Lower leg skin (tissue), 4 donors: ENCODE measurements around the gene TNFAIP2. TPM values are rescaled to one million over a fixed set of nuclear protein-coding genes. Genes with fewer than 3 reads are reported as not detected.
A peak's percentile ranks its signal among the peaks of the same experiment; 100 is the strongest.

Source experiments
- DNase-seq, 2 donors: peaks; one replicate each; pipeline ENCODE4 v3.0.0-alpha.2; 2019; ENCODE audit warnings: low spot score in 2 of 2
- H3K4me3 ChIP-seq: fragments of 200-600 bp; sonication (generic); 2 replicates; pipeline ENCODE4 v1.5.1; 2017; ENCODE audit warnings: mild to moderate bottlenecking, low read depth; ENCODE audit not compliant: poor library complexity, severe bottlenecking
- POLR2A ChIP-seq, 2 donors: fragments of 450-650 bp; IDR thresholded peaks; one replicate each; pipeline ENCODE4 v1.6.1; 2016 to 2017; ENCODE audit warnings: antibody characterized with exemption in 2 of 2, mild to moderate bottlenecking in 1 of 2, moderate library complexity in 1 of 2
- WGBS, 2 donors: methylation state at CpG; one replicate each; pipeline ENCODE4 v1.1.5; 2018; 5-methylcytosine and 5-hydroxymethylcytosine counted together
- intact Hi-C: fragments of 100-400 bp; cut with DNase I; formaldehyde crosslinking; loops from one replicate; pipeline ENCODE4 v1.15.0; 2023; ENCODE audit warnings: low total_unique reads
- total RNA-seq, 4 donors: library from RNA; depleted of rRNA; stranded (reverse); fragments of >200 nt; gene quantifications; one replicate each; pipeline ENCODE4 v1.1.0, GENCODE V29; 2016
- TF ChIP-seq, protein P1 (sequence below), 3 donors: fragments of 450-650 bp; IDR thresholded peaks; one replicate each; pipeline ENCODE4 v1.5.1; 2016; ENCODE audit warnings: antibody characterized with exemption in 3 of 3, mild to moderate bottlenecking in 3 of 3, moderate library complexity in 2 of 3

The TNFAIP2 gene
- total RNA-seq, 4 donors from 2014 or later = 8.2 to 33.6 (median 20.3) TPM

DNA sequence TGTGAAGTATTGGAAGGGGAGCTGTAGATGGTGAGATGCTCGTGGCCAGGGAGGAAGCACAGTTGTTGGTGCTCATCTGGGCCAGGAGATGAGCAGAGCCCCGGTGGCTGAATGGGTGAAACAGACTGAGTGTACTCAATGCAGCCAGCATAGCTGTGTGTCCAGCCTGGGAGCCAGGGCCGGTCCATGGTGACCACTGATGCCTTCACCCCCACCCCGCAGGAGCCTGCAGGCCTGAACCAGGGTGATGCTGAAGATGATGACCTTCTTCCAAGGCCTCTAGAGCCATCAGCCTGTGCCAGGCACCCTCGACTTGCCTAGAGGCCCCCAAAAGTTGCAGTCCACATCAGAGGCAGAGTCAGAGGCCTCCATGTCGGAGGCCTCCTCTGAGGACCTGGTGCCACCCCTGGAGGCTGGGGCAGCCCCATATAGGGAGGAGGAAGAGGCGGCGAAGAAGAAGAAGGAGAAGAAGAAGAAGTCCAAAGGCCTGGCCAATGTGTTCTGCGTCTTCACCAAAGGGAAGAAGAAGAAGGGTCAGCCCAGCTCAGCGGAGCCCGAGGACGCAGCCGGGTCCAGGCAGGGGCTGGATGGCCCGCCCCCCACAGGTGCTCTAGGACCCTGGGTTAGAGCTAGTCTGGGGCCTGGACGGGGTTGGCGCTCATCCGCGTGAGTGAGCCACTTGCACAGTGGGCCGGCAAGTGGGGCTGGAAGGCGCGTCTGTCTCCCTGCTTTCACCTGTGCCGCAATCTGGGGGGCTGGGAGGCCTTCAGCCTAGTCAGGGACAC, 3.0 kb downstream of the TNFAIP2 start:
- H3K4me3 ChIP-seq = no peak overlapping the region
- TF ChIP-seq POLR2A (IDR thresholded peaks at IDR 0.05) = no peak
- TF ChIP-seq, protein P1, sequence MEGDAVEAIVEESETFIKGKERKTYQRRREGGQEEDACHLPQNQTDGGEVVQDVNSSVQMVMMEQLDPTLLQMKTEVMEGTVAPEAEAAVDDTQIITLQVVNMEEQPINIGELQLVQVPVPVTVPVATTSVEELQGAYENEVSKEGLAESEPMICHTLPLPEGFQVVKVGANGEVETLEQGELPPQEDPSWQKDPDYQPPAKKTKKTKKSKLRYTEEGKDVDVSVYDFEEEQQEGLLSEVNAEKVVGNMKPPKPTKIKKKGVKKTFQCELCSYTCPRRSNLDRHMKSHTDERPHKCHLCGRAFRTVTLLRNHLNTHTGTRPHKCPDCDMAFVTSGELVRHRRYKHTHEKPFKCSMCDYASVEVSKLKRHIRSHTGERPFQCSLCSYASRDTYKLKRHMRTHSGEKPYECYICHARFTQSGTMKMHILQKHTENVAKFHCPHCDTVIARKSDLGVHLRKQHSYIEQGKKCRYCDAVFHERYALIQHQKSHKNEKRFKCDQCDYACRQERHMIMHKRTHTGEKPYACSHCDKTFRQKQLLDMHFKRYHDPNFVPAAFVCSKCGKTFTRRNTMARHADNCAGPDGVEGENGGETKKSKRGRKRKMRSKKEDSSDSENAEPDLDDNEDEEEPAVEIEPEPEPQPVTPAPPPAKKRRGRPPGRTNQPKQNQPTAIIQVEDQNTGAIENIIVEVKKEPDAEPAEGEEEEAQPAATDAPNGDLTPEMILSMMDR (IDR thresholded peaks at IDR 0.05) = no peak
- DNase-seq = no peak
- WGBS, 2 donors = 65 to 72% methylated on average over 18 to 22 of the region's 22 CpGs
- intact Hi-C loops = no loop called here

DNA sequence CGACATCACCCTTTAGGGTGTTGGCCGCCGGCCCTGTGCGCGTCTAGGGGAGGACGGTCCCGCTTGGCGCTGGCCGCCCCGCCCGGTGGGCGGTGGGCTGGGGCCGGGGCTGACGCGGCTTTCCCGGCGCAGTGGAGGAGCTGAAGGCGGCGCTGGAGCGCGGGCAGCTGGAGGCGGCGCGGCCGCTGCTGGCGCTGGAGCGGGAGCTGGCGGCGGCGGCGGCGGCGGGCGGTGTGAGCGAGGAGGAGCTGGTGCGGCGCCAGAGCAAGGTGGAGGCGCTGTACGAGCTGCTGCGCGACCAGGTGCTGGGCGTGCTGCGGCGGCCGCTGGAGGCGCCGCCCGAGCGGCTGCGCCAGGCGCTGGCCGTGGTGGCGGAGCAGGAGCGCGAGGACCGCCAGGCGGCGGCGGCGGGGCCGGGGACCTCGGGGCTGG, 3.6 kb downstream of the TNFAIP2 start:
- H3K4me3 ChIP-seq = no peak overlapping the region
- intact Hi-C loops = no loop called here
- 53 to 56% methylated on average over 5 to 35 of the region's 62 CpGs for WGBS, 2 donors
- no peak for DNase-seq
- TF ChIP-seq, protein P1 (IDR thresholded peaks at IDR 0.05) = no peak
- TF ChIP-seq POLR2A (IDR thresholded peaks at IDR 0.05) = no peak

DNA sequence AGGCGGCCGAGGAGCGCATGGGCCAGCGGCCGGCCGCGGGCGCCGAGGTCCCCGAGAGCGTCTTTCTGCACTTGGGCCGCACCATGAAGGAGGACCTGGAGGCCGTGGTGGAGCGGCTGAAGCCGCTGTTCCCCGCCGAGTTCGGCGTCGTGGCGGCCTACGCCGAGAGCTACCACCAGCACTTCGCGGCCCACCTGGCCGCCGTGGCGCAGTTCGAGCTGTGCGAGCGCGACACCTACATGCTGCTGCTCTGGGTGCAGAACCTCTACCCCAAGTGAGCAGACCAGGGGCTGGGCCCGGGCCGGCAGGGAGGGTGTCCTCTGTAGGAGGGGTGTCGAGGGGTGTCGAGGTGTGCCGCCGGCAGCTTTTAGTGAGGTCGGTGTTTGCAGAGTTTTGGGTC, 4.1 kb downstream of the TNFAIP2 start:
- intact Hi-C loops = no loop called here
- DNase-seq = peak in 1 of 2 donors; percentile 83
- TF ChIP-seq POLR2A (IDR thresholded peaks at IDR 0.05) = no peak
- TF ChIP-seq, protein P1 (IDR thresholded peaks at IDR 0.05) = no peak
- H3K4me3 ChIP-seq = no peak overlapping the region
- WGBS, 2 donors = 61 to 85% methylated on average over 7 to 38 of the region's 39 CpGs

DNA sequence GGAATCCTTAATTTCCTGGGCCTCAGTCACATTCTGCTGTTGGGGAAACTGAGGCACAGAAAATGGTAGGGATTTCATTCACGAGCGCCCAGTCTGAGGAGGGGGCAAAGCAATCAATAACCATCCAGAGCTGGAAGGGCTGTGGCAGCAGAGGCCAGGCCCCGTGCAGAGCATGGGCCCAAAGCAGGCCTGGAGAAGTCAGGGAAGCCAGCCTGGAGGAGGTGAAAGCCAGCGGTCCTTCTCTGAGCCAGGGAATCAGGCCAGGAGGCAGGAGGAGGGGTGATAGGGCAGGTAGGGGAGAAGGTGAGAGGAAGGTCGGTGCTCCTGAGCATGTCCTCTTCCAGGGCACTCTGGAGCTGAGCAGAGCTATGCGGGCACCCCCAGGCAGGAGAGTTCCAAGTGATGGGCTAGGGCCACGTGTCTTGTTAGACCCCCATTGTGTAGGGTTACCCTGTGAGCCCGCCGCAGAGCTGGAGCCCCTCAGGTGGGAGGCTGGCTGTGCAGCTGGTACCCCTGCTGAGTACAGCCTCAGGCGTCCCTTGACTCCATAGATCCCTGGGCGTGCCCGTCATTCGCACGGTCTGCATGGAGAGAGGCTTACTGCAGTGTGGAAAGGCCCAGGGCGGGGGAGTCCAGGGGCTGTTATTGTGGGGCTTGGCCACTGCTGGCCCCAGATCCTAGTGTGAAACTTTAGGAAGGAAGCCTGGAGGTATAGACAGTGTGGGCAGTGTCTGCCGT, 4.8 kb downstream of the TNFAIP2 start:
- no peak overlapping the region for H3K4me3 ChIP-seq
- intact Hi-C loops = no loop called here
- 63 to 65% methylated on average over 16 of the region's 16 CpGs for WGBS, 2 donors
- DNase-seq = peak in 1 of 2 donors; percentile 85
- no peak for TF ChIP-seq POLR2A (IDR thresholded peaks at IDR 0.05)
- TF ChIP-seq, protein P1 (IDR thresholded peaks at IDR 0.05) = no peak

DNA sequence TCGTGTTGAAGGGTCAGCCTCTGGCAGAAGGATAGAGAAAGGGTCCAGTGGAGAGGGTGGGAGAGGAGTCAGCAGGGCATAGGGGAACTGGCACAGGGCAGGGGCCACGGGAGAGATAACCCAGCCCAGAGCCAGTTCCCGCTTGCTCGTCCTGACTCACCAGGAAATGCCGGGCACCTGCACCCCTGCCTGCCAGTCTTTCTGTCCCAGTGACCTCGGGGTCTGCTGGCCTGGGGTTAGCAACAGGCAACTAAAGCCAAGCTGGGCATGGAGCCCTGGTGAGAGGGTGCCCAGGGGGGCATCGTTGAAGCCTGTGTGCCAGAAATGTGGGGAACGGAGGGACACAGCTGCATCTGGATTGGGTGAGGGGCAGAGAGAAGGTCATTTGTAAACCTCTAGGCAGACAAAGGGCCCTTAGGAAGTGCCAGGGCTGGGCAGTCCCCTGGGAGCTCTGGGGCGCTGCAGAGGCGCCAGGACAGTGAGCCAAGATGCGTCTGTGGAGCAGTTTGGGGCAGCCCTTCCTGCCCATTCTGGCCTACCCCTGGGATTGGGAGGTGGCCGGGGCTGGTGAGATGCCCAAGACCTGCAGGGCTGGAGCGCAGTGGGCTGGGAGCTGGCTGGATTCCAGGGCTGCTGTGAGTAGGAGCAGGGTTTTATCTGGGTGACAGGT, 5.5 kb downstream of the TNFAIP2 start:
- 40 to 42% methylated on average over 13 of the region's 13 CpGs for WGBS, 2 donors
- DNase-seq = peak in 1 of 2 donors; percentile 84
- H3K4me3 ChIP-seq = no peak overlapping the region
- no peak for TF ChIP-seq POLR2A (IDR thresholded peaks at IDR 0.05)
- TF ChIP-seq, protein P1 (IDR thresholded peaks at IDR 0.05) = no peak
- intact Hi-C loops = no loop called here
